Testis (tissue), 3 donors: ENCODE measurements around the gene OOSP3. TPM values are rescaled to one million over a fixed set of nuclear protein-coding genes. Genes with fewer than 3 reads are reported as not detected.
"Not testable (repeated sequence)": the region's sequence is repeated elsewhere in the genome, so short reads cannot be mapped to it uniquely, and the experiment has no call there.

Source experiments
- DNase-seq: peaks from one replicate; pipeline ENCODE4 v3.0.0-alpha.2; 2019
- H3K27ac ChIP-seq, 2 donors: fragments of 200-600 bp; sonication (generic); one replicate each; pipeline ENCODE4 v1.5.1; 2019
- H3K27me3 ChIP-seq: fragments of 200-600 bp; sonication (generic); one replicate; pipeline ENCODE4 v1.5.1; 2019
- H3K36me3 ChIP-seq: fragments of 200-600 bp; sonication (generic); one replicate; pipeline ENCODE4 v1.5.1; 2017; ENCODE audit warnings: low read depth; ENCODE audit errors: missing control alignments
- H3K4me1 ChIP-seq: fragments of 200-600 bp; sonication (generic); one replicate; pipeline ENCODE4 v1.5.1; 2019
- H3K4me3 ChIP-seq, 2 donors: fragments of 200-600 bp; sonication (generic); one replicate each; pipeline ENCODE4 v1.5.1; 2017 to 2019
- H3K9me3 ChIP-seq: fragments of 200-600 bp; sonication (generic); one replicate; pipeline ENCODE4 v1.5.1; 2017
- POLR2A ChIP-seq: fragments of 450-650 bp; IDR thresholded peaks from one replicate; pipeline ENCODE4 v1.6.1; 2017; ENCODE audit warnings: antibody characterized with exemption, mild to moderate bottlenecking, moderate library complexity
- WGBS, 2 donors: methylation state at CpG; one replicate each; pipeline ENCODE4 v1.1.5; 2018; 5-methylcytosine and 5-hydroxymethylcytosine counted together
- intact Hi-C: fragments of 100-400 bp; cut with DNase I; formaldehyde crosslinking; loops from one replicate; pipeline ENCODE4 v1.15.1; 2023; ENCODE audit warnings: low total_unique reads
- polyA plus RNA-seq: library from polyadenylated mRNA; stranded (reverse); fragments of 350-450 nt; fragmentation: Illumina TruSeq; extraction: RNeasy Lipid Tissue Mini Kit (QIAGEN cat#74804); gene quantifications from one replicate; pipeline ENCODE4 v1.2.3, GENCODE V29; 2014; ENCODE audit warnings: low read depth, low replicate concordance; ENCODE audit not compliant: insufficient read depth
- total RNA-seq, 2 donors: library from RNA; depleted of rRNA; stranded (reverse); fragments of >200 nt; gene quantifications; one replicate each; pipeline ENCODE4 v1.2.3, GENCODE V29; 2016
- TF ChIP-seq, protein P1 (sequence below), 3 experiments: fragments of 450-650 bp in 2 of 3; fragments of 200-600 bp in 1 of 3; sonication (generic) in 1 of 3; IDR thresholded peaks; one replicate each; pipeline ENCODE4 v1.5.1; 2016 to 2019; ENCODE audit warnings: antibody characterized with exemption in 3 of 3, mild to moderate bottlenecking in 2 of 3, moderate library complexity in 1 of 3

Gene OOSP3
- total and polyA plus RNA-seq, 3 donors from 2014 or later = 0.83 TPM; not detected in 2

- intact Hi-C loops = no loop called here
- TF ChIP-seq, protein P1, sequence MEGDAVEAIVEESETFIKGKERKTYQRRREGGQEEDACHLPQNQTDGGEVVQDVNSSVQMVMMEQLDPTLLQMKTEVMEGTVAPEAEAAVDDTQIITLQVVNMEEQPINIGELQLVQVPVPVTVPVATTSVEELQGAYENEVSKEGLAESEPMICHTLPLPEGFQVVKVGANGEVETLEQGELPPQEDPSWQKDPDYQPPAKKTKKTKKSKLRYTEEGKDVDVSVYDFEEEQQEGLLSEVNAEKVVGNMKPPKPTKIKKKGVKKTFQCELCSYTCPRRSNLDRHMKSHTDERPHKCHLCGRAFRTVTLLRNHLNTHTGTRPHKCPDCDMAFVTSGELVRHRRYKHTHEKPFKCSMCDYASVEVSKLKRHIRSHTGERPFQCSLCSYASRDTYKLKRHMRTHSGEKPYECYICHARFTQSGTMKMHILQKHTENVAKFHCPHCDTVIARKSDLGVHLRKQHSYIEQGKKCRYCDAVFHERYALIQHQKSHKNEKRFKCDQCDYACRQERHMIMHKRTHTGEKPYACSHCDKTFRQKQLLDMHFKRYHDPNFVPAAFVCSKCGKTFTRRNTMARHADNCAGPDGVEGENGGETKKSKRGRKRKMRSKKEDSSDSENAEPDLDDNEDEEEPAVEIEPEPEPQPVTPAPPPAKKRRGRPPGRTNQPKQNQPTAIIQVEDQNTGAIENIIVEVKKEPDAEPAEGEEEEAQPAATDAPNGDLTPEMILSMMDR (IDR thresholded peaks at IDR 0.05) = no peak
- no peak for TF ChIP-seq POLR2A
- 88 to 92% methylated on average over 9 of the region's 9 CpGs for WGBS, 2 donors
- no peak for DNase-seq
- Histone ChIP-seq H3K9me3 (no peaks in the 10 kb centered on the region), H3K4me3 (no peak overlapping the region), H3K36me3 (no peaks in the 10 kb centered on the region), H3K27me3 (no peaks in the 10 kb centered on the region), H3K27ac (no peak overlapping the region), H3K4me1 (no peaks in the 10 kb centered on the region)
These were observed 2.6 kb upstream of the OOSP3 start for GRCh38 chr11:59875856-59876519.

DNA sequence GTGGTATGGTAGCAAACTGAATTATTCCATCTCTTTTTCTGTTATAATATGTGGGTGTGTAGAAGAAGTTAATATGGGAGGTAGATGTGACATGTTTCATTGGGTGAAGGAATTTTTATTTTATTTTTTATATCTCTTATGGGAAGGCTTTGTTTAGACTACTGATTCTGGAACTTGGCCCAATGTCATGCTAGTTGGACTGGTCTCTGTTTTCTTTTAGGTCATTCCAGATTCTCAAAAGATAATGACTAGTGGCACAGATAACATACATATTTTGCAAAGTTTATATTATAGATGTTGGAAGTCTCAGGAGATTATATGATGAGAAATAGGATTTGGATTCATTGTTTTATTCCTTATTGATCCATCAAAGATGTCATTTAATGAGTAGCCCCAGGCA lies 1.3 kb upstream of the OOSP3 start:
- DNase-seq = no peak
- Histone ChIP-seq H3K9me3 (no peaks in the 10 kb centered on the region), H3K27me3 (no peaks in the 10 kb centered on the region), H3K4me3 (no peak overlapping the region), H3K36me3 (no peaks in the 10 kb centered on the region), H3K27ac (no peak overlapping the region), H3K4me1 (no peaks in the 10 kb centered on the region)
- TF ChIP-seq, protein P1 (IDR thresholded peaks at IDR 0.05) = no peak
- no peak for TF ChIP-seq POLR2A
- intact Hi-C loops = no loop called here

GRCh38 chr11:59877784-59878183 lies 798 bp upstream of the OOSP3 start:
- Histone ChIP-seq H3K27me3 (no peaks in the 10 kb centered on the region), H3K4me1 (no peaks in the 10 kb centered on the region), H3K27ac (no peak overlapping the region), H3K4me3 (no peak overlapping the region), H3K36me3 (no peaks in the 10 kb centered on the region), H3K9me3 (no peaks in the 10 kb centered on the region)
- intact Hi-C loops = no loop called here
- TF ChIP-seq, protein P1 (IDR thresholded peaks at IDR 0.05) = no peak
- no peak for TF ChIP-seq POLR2A
- DNase-seq = no peak

DNA sequence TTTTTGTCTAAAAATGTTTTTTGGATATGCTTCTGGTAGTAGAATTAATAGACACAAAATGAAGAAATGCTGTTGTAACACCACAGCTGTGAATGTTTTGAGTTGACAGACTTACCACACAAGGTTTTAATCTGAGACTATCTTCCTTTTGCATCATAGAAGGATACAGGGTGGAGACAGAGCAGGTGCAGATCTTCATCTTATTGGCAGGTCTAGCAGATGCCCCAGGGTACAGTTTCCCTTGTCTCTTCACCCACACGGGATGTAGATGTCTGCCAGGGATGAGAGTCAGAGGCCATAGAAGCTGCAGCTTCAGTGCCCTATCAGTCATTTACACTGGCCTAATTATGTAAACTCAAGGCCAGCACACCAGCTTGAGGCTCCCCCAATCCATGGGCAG lies 985 bp downstream of the OOSP3 start:
- TF ChIP-seq, protein P1 (IDR thresholded peaks at IDR 0.05) = no peak
- TF ChIP-seq POLR2A = no peak
- Histone ChIP-seq H3K27me3 (no peaks in the 10 kb centered on the region), H3K4me3 (no peak overlapping the region), H3K27ac (no peak overlapping the region), H3K4me1 (no peaks in the 10 kb centered on the region), H3K9me3 (no peaks in the 10 kb centered on the region), H3K36me3 (no peaks in the 10 kb centered on the region)
- WGBS, 2 donors = 8 to 33% methylated on average over 1 of the region's 1 CpG
- intact Hi-C loops = no loop called here
- DNase-seq = no peak

DNA sequence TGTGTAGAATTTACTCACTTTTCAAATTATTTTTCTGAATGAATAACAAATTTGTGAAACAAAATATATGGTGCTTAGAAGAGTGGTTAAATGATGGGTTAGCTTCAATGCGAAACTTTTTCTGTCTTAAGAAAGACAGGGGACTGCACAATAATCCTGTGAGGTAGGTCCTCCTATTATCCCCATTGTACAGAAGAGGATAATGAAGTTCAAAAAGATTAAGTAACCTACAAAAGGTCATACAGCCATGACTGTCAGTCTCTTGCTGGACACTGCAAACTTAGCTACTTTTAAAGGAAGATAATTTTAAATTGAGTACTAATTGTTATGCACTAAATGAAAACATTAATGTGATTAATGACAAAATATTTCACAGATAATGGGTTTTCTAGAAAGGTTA lies 5.0 kb downstream of the OOSP3 start:
- Histone ChIP-seq H3K4me3 (no peak overlapping the region), H3K27ac (no peak overlapping the region), H3K4me1 (no peaks in the 10 kb centered on the region), H3K9me3 (no peaks in the 10 kb centered on the region), H3K27me3 (no peaks in the 10 kb centered on the region), H3K36me3 (no peaks in the 10 kb centered on the region)
- TF ChIP-seq, protein P1 (IDR thresholded peaks at IDR 0.05) = no peak
- TF ChIP-seq POLR2A = no peak
- intact Hi-C loops = no loop called here
- 85 to 96% methylated on average over 1 of the region's 1 CpG for WGBS, 2 donors
- no peak for DNase-seq

DNA sequence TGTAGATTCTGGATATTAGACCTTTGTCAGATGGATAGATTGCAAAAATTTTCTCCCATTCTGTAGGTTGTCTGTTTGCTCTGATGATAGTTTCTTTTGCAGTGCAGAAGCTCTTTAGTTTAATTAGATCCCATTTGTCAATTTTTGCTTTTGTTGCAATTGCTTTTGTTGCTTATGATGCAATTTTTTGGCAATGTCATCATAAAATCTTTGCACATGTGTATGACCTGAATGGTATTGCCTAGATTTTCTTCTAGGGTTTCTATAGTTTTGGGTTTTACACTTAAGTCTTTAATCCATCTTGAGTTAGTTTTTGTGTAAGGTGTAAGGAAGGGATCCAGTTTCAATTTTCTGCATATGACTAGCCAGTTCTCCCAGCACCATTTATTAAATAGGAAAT lies 8.6 kb downstream of the OOSP3 start:
- H3K36me3 ChIP-seq, H3K9me3 ChIP-seq, H3K27ac ChIP-seq, intact Hi-C loops, DNase-seq, H3K4me1 ChIP-seq, H3K4me3 ChIP-seq, H3K27me3 ChIP-seq: not testable (repeated sequence)
